ENCODE measurements around the gene CAB39. TPM values are rescaled to one million over a fixed set of nuclear protein-coding genes. Genes with fewer than 3 reads are reported as not detected.

Gene CAB39
- polyA plus RNA-seq, 3 donors, result 33.1 to 53.8 (median 38.3) TPM

DNA sequence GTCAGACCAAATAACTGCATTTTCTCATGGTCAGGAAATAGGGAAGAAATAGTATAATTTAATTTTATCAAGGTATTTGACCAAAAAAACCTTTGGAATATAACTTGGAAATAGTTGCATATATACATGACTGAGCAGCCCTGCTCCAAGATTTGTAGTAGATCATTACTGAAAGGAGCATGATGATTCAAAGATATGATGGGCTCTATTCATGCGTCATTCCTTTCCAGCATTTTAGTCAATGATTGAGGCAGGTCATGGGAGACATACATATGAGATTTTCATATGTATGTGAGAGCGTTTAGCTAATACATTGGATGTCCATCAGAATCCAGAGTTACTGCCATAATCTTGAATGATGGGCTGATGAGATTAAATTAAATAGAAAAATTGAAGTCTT lies 74.5 kb downstream of the CAB39 start:
- Histone ChIP-seq H3K27ac (ENCODE audit: low read depth in 1 of 2, low read length in 2 of 2) (peak overlapping the region in 1 of 2 donors; percentile 48), H3K79me2 (ENCODE audit: insufficient read depth, low read length) (peaks cover 97% of the 10 kb centered on the region), H3K4me3 (replicated peaks in 1 of 3; ENCODE audit: low read depth in 2 of 3, low read length in 3 of 3) (no peak overlapping the region), H3K9ac (ENCODE audit: insufficient read depth, low read length, poor library complexity, severe bottlenecking) (no peak overlapping the region), H3K36me3 (replicated peaks in 1 of 2; ENCODE audit: control insufficient read depth in 1 of 2, insufficient read depth in 2 of 2, low read length in 2 of 2) (peaks cover 36 to 75% of the 10 kb centered on the region in 2 donors), H3K27me3 (ENCODE audit: control insufficient read depth in 2 of 2, insufficient read depth in 2 of 2, low read length in 2 of 2) (no peaks in the 10 kb centered on the region), H2AFZ (ENCODE audit: insufficient read depth, low read depth, low read length, poor library complexity, severe bottlenecking) (no peak overlapping the region), H4K20me1 (ENCODE audit: insufficient read depth, low read length) (peaks cover 98% of the 10 kb centered on the region), H3K4me1 (ENCODE audit: control insufficient read depth in 1 of 2, insufficient read depth in 2 of 2, low read length in 2 of 2) (peaks cover 9 to 15% of the 10 kb centered on the region in 2 donors), H3K4me2 (replicated peaks; ENCODE audit: extremely low read depth, low read length, poor library complexity, severe bottlenecking) (no peak overlapping the region), H3K9me3 (replicated peaks in 1 of 2; ENCODE audit: control insufficient read depth in 1 of 2, insufficient read depth in 1 of 2, low read length in 2 of 2) (peaks cover 0 to 12% of the 10 kb centered on the region in 2 donors)
- Mint-ChIP-seq H3K9me3 (peaks cover 11 to 18% (median 13%) of the 10 kb centered on the region in 7 donors), H3K4me3 (no peak overlapping the region), H3K27me3 (ENCODE audit: low read depth in 3 of 3) (peaks cover 0 to 1% (median 0%) of the 10 kb centered on the region in 3 donors), H3K36me3 (peaks cover 69 to 84% of the 10 kb centered on the region in 2 donors), H3K4me1 (peaks cover 32% of the 10 kb centered on the region), H3K27ac (no peak overlapping the region)
- TF ChIP-seq, protein P1, sequence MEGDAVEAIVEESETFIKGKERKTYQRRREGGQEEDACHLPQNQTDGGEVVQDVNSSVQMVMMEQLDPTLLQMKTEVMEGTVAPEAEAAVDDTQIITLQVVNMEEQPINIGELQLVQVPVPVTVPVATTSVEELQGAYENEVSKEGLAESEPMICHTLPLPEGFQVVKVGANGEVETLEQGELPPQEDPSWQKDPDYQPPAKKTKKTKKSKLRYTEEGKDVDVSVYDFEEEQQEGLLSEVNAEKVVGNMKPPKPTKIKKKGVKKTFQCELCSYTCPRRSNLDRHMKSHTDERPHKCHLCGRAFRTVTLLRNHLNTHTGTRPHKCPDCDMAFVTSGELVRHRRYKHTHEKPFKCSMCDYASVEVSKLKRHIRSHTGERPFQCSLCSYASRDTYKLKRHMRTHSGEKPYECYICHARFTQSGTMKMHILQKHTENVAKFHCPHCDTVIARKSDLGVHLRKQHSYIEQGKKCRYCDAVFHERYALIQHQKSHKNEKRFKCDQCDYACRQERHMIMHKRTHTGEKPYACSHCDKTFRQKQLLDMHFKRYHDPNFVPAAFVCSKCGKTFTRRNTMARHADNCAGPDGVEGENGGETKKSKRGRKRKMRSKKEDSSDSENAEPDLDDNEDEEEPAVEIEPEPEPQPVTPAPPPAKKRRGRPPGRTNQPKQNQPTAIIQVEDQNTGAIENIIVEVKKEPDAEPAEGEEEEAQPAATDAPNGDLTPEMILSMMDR (IDR thresholded peaks at IDR 0.05), result no peak
- DNase-seq, result no peak
- WGBS (ENCODE audit: insufficient coverage), result 100% methylated on average over 1 of the region's 2 CpGs
- intact Hi-C loops (cut with micrococcal nuclease), result no loop called here

DNA sequence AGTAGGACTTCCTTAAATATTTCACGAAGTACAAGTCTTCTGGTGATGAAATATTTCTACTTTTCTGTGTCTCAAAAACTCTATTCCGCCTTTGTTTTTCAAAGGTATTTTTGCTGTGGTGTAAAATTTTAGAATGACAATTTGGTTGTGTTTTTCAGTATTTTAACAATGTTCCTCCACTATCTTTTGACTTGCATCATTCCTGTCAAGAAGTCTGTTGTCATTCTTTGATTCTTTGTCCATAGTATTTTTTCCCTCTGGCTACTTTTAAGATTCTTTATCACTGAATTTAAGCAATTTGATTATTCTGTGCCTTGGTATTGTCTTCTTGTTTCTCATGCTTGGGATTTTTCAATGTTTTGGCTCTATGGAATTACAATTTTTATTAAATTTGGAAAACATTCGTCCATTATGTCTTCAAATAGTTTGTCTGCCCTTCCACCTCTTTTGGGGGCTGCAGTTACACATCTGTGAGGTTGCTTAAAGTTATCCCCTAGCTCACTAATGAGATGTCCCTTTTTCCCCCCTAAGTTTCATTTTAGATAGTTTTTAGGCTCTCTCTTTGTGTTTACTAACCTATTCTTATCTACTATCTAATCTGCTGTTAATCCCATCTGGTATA lies 76.0 kb downstream of the CAB39 start:
- H3K27ac ChIP-seq (ENCODE audit: low read depth in 1 of 2, low read length in 2 of 2), result peak overlapping the region in 1 of 2 donors; percentile 45
- Mint-ChIP-seq H3K27me3 (ENCODE audit: low read depth in 3 of 3) (peaks cover 0 to 1% (median 0%) of the 10 kb centered on the region in 3 donors), H3K36me3 (peaks cover 73 to 84% of the 10 kb centered on the region in 2 donors), H3K4me1 (peaks cover 48% of the 10 kb centered on the region), H3K27ac (peak overlapping the region in 3 of 7 donors; percentile 17 to 42 (median 32)), H3K9me3 (peaks cover 11 to 18% (median 13%) of the 10 kb centered on the region in 7 donors), H3K4me3 (no peak overlapping the region)
- H3K4me3 ChIP-seq (replicated peaks in 1 of 3; ENCODE audit: low read depth in 2 of 3, low read length in 3 of 3), result no peak overlapping the region
- TF ChIP-seq, protein P1 (IDR thresholded peaks at IDR 0.05), result no peak
- peaks cover 96% of the 10 kb centered on the region for H3K79me2 ChIP-seq (ENCODE audit: insufficient read depth, low read length)
- H3K27me3 ChIP-seq (ENCODE audit: control insufficient read depth in 2 of 2, insufficient read depth in 2 of 2, low read length in 2 of 2), result no peaks in the 10 kb centered on the region
- peaks cover 17 to 28% of the 10 kb centered on the region in 2 donors for H3K4me1 ChIP-seq (ENCODE audit: control insufficient read depth in 1 of 2, insufficient read depth in 2 of 2, low read length in 2 of 2)
- H3K9me3 ChIP-seq (replicated peaks in 1 of 2; ENCODE audit: control insufficient read depth in 1 of 2, insufficient read depth in 1 of 2, low read length in 2 of 2), result peaks cover 0 to 12% of the 10 kb centered on the region in 2 donors
- H3K9ac ChIP-seq (ENCODE audit: insufficient read depth, low read length, poor library complexity, severe bottlenecking), result no peak overlapping the region
- DNase-seq, result no peak
- intact Hi-C loops (cut with micrococcal nuclease), result no loop called here
- no peak overlapping the region for H3K4me2 ChIP-seq (replicated peaks; ENCODE audit: extremely low read depth, low read length, poor library complexity, severe bottlenecking)
- no peak overlapping the region for H2AFZ ChIP-seq (ENCODE audit: insufficient read depth, low read depth, low read length, poor library complexity, severe bottlenecking)
- WGBS (ENCODE audit: insufficient coverage), result no CpG with 5 or more reads among the region's 3 CpGs
- H4K20me1 ChIP-seq (ENCODE audit: insufficient read depth, low read length), result peaks cover 96% of the 10 kb centered on the region
- peaks cover 35 to 73% of the 10 kb centered on the region in 2 donors for H3K36me3 ChIP-seq (replicated peaks in 1 of 2; ENCODE audit: control insufficient read depth in 1 of 2, insufficient read depth in 2 of 2, low read length in 2 of 2)
